Activated naive CD4-positive, alpha-beta T cell (primary cell): ENCODE results near the gene RNF11.

ENCODE experiments used
- DNase-seq, 4 experiments: peaks; one replicate each; lab custom pipeline; 2025; lab: John Stamatoyannopoulos, UW

Gene RNF11

DNA sequence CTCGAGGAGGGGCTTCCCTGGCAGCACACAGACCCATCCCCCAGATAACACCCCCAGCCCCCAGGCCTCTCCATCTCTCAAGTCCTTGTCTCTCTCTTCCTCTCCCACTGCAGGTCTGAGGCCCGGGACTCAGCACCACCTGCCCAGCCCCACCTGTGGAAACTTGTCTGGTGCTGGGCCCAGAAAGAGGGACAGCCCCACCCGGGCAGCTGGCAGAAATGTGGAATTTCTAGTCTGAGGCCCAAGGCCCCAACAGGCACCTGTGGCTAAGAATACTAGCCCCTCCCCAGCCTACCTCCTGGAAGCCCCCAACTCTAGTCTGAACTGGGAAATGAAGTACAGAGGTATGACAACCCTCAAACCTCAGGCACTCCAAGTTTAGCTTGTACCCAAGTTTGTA, 78.9 kb downstream of the RNF11 start:
- DNase-seq: no peak

DNA sequence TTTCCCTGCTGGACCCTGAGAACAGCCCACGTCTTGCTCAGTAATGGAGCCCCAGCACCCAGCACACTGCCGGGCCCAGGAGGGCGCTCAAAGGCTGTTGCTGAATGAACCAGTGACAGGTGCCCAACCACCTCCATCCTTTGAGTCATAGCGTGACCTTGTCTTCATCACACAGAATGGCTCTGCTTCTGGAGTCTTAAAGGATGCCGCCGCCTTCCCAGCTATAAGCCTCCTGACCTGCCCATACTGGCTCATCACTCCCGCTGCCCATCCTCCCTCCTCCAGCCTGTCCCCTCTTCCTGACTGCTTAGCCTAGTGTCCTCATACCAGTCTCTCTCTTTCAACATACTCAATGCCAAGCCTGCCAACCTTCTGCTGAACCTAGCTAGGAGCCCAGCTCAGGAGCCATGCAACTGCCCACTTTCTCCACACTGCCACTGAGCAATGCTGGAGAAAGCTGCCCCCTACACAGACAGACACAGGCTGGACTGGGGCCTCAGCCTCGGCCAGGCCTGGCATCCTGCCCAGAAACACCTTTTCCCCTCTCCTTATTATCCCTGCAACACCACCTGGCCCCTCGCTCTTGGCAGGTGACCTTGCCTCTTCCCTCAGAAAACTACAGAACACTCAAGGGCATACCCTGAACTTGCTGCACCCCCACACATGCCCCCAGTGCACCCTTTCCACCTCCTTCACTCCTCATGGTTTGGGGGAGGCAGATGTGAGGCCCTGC, 80.2 kb downstream of the RNF11 start:
- DNase-seq: no peak

DNA sequence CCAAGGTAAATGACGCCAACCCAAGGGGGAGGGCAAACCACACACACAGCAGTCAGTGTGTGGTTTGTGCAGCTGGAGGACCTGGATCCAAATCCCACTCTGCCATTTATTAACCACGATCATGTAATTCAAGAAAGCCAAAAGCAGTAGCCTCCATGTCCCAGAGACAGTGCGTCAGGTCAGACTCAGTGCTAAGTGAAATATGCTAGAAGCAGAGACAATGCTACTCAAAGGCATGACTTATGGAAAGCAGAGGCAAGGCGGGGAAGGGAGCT, 80.7 kb downstream of the RNF11 start:
- no peak for DNase-seq

DNA sequence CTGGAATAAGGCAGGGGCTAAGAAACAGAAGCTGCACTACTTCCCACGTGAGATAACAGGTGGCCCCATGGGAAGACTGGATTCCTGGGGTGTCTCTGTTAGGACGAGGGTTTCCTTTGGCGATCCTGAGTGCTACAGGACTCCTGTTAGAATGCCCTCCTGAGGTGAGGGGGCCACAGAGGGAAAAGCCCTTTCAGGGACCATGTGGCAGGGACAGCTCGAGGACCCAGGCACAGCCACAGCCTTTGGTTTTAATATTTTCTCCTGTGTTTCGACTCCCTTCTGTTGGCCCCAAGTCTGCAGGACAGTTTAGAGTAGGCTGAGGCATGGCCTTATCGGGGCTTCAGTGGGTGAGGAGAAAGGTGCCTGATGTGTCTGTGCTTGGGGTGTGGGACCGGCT, 81.7 kb downstream of the RNF11 start:
- no peak for DNase-seq

DNA sequence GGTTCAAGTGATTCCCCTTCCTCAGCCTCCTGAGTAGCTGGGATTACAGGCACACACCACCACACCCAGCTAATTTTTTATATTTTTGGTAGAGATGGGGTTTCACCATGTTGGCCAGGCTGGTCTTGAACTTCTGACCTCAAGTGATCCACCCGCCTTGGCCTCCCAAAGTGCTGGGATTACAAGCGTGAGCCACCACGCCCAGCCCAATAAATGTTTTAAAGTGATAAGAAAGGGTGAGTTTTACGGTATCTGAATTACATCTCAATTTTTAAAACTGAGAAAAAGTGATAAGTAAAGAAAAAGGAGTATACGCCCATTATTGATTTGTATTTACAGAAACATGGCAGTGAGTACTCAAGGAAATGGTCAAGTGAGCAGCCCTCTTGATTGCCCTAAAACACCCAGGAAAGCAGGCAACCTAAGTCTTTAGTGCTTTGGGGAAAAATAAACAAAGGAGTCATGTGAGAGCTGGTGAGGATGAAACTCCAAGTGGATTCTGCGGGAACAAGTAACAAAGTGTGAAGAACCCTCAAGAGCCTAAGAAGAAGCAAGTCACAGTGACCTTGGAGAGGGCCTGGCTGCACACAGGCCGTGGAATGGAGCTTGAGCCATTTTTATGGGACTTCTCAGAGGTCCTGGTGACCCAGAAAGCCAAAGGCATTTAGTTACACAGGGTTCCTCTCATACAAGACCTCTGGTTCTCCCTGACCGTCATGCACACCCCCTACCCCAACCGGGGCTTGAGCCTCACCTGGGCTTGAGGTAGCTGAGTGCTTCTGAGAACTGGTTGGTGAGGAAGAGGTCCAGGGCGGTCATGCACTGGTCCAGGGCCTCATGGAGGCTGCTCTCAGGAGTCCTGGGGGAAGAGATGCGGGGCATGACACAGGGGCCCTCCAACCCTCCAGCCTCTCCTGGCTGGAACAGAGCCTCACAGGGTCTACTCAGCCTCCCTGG, 85.2 kb downstream of the RNF11 start:
- DNase-seq: no peak

DNA sequence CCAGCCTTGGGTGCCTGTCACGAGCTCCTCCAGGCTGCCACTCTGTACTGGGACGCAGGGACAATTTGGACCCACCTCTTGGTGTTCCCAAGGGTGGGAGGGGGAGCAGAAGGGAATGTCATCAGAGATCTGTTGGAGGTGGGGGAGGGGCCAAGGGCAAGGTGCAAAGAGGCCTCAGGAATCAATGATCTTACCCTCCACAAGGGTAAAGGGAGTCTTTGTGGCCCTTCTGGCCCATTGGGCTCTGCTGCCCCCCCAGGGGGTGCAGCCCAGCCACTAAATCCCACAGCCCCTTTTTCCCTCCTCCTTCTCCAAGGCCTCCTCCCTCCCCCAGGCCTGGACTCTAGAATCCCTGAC, 85.8 kb downstream of the RNF11 start:
- no peak for DNase-seq

DNA sequence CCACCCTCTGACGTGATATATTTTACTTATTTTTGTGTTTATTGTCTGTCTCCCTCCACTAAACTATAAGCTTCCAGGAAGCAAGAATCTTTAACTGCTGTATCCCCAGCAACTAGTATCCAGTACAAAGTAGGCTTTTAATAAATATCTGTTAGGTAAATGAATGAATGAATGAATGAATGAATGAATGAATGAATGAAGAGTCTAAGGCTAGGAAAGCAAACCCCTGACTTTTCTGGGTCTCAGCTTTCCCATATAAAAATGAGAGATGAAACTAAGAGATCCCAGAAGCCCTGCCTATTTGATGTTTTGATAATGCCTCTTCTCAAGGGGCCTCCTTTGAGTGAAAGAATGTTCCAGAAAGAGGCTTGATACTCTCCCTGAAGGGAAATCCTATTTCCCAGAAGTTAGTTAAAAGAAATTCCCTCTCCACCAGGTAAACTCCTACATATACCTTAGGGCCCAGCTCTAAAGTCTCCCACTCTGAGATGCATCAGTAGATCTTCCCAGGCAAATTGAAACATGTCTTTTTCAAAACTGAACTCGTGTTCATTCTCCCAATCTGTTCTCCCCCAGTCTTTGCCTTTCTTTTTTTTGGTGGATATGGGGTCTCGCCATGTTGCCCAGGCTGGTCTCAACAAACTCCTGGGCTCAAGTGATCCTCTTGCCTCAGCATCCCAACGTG, 86.5 kb downstream of the RNF11 start:
- no peak for DNase-seq
